ENCODE measurements around the gene CIROP. TPM values are rescaled to one million over a fixed set of nuclear protein-coding genes. Genes with fewer than 3 reads are reported as not detected.

Gene CIROP
- total RNA-seq, 1 experiment from 2014 or later, result 0.11 TPM

DNA sequence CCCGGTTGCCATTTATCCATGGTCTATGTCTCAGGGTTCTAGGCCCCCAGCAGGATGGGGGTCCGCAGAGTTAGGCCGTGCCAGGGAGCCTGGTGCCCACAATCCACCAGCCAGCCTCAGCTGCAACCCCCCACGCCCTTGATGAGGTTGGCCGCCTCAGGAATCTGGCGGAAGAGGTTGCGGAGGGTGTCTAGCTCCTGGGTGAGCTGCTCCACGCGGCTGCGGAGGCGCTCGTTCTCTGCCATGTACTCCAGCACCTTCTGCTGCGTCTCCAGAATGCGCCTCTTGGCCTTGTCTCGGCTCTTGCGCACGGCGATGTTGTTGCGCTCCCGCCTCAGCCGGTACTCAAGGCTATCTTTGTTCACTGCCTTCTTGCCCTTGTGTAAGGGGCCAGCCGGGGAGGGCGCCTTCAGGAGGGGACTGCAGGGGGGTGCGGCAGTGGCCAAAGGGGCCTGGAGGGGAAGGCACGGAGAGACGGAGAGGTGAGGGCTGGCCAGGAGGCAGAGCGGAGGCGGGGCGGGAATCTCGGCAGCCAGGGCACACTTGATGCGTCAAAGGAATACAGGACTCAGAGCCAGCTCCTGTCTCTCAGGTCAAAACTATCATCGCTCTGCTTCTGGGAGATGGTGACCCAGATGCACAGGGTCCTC lies 12.7 kb upstream of the CIROP start (continued):
- TF ChIP-seq, protein P1, sequence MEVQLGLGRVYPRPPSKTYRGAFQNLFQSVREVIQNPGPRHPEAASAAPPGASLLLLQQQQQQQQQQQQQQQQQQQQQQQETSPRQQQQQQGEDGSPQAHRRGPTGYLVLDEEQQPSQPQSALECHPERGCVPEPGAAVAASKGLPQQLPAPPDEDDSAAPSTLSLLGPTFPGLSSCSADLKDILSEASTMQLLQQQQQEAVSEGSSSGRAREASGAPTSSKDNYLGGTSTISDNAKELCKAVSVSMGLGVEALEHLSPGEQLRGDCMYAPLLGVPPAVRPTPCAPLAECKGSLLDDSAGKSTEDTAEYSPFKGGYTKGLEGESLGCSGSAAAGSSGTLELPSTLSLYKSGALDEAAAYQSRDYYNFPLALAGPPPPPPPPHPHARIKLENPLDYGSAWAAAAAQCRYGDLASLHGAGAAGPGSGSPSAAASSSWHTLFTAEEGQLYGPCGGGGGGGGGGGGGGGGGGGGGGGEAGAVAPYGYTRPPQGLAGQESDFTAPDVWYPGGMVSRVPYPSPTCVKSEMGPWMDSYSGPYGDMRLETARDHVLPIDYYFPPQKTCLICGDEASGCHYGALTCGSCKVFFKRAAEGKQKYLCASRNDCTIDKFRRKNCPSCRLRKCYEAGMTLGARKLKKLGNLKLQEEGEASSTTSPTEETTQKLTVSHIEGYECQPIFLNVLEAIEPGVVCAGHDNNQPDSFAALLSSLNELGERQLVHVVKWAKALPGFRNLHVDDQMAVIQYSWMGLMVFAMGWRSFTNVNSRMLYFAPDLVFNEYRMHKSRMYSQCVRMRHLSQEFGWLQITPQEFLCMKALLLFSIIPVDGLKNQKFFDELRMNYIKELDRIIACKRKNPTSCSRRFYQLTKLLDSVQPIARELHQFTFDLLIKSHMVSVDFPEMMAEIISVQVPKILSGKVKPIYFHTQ (CRISPR knock-in tag; IDR thresholded peaks at IDR 0.05), result no peak
- TF ChIP-seq E2F5 (CRISPR knock-in tag; IDR thresholded peaks at IDR 0.05), result no peak

GRCh38 chr14:23115918-23116317 lies 11.1 kb upstream of the CIROP start:
- no peak for DNase-seq (ENCODE audit: low spot score)
- TF ChIP-seq ELF4 (CRISPR knock-in tag; IDR thresholded peaks at IDR 0.05; ENCODE audit: low read depth), result no peak
- TF ChIP-seq NR1H2 (CRISPR knock-in tag; IDR thresholded peaks at IDR 0.05), result no peak
- no peak for TF ChIP-seq FOXP1 (CRISPR knock-in tag; IDR thresholded peaks at IDR 0.05; ENCODE audit: borderline replicate concordance)
- TF ChIP-seq, protein P2, sequence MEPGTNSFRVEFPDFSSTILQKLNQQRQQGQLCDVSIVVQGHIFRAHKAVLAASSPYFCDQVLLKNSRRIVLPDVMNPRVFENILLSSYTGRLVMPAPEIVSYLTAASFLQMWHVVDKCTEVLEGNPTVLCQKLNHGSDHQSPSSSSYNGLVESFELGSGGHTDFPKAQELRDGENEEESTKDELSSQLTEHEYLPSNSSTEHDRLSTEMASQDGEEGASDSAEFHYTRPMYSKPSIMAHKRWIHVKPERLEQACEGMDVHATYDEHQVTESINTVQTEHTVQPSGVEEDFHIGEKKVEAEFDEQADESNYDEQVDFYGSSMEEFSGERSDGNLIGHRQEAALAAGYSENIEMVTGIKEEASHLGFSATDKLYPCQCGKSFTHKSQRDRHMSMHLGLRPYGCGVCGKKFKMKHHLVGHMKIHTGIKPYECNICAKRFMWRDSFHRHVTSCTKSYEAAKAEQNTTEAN (CRISPR knock-in tag; IDR thresholded peaks at IDR 0.05), result no peak
- no peak for TF ChIP-seq IRF2 (CRISPR knock-in tag; IDR thresholded peaks at IDR 0.05; ENCODE audit: borderline replicate concordance, low read depth)
- TF ChIP-seq, protein P3, sequence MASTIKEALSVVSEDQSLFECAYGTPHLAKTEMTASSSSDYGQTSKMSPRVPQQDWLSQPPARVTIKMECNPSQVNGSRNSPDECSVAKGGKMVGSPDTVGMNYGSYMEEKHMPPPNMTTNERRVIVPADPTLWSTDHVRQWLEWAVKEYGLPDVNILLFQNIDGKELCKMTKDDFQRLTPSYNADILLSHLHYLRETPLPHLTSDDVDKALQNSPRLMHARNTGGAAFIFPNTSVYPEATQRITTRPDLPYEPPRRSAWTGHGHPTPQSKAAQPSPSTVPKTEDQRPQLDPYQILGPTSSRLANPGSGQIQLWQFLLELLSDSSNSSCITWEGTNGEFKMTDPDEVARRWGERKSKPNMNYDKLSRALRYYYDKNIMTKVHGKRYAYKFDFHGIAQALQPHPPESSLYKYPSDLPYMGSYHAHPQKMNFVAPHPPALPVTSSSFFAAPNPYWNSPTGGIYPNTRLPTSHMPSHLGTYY (CRISPR knock-in tag; IDR thresholded peaks at IDR 0.05), result no peak
- TF ChIP-seq, protein P4, sequence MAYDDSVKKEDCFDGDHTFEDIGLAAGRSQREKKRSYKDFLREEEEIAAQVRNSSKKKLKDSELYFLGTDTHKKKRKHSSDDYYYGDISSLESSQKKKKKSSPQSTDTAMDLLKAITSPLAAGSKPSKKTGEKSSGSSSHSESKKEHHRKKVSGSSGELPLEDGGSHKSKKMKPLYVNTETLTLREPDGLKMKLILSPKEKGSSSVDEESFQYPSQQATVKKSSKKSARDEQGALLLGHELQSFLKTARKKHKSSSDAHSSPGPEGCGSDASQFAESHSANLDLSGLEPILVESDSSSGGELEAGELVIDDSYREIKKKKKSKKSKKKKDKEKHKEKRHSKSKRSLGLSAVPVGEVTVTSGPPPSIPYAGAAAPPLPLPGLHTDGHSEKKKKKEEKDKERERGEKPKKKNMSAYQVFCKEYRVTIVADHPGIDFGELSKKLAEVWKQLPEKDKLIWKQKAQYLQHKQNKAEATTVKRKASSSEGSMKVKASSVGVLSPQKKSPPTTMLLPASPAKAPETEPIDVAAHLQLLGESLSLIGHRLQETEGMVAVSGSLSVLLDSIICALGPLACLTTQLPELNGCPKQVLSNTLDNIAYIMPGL (CRISPR knock-in tag; IDR thresholded peaks at IDR 0.05), result no peak
- no peak for TF ChIP-seq PRRX2 (CRISPR knock-in tag; IDR thresholded peaks at IDR 0.05)
- TF ChIP-seq CREM (CRISPR knock-in tag; IDR thresholded peaks at IDR 0.05), result no peak
- TF ChIP-seq, protein P5, sequence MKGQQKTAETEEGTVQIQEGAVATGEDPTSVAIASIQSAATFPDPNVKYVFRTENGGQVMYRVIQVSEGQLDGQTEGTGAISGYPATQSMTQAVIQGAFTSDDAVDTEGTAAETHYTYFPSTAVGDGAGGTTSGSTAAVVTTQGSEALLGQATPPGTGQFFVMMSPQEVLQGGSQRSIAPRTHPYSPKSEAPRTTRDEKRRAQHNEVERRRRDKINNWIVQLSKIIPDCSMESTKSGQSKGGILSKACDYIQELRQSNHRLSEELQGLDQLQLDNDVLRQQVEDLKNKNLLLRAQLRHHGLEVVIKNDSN (CRISPR knock-in tag; IDR thresholded peaks at IDR 0.05), result no peak
- TF ChIP-seq, protein P6, sequence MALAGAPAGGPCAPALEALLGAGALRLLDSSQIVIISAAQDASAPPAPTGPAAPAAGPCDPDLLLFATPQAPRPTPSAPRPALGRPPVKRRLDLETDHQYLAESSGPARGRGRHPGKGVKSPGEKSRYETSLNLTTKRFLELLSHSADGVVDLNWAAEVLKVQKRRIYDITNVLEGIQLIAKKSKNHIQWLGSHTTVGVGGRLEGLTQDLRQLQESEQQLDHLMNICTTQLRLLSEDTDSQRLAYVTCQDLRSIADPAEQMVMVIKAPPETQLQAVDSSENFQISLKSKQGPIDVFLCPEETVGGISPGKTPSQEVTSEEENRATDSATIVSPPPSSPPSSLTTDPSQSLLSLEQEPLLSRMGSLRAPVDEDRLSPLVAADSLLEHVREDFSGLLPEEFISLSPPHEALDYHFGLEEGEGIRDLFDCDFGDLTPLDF (CRISPR knock-in tag; IDR thresholded peaks at IDR 0.05), result no peak
- TF ChIP-seq SOX15 (CRISPR knock-in tag; IDR thresholded peaks at IDR 0.05), result no peak
- TF ChIP-seq, protein P7, sequence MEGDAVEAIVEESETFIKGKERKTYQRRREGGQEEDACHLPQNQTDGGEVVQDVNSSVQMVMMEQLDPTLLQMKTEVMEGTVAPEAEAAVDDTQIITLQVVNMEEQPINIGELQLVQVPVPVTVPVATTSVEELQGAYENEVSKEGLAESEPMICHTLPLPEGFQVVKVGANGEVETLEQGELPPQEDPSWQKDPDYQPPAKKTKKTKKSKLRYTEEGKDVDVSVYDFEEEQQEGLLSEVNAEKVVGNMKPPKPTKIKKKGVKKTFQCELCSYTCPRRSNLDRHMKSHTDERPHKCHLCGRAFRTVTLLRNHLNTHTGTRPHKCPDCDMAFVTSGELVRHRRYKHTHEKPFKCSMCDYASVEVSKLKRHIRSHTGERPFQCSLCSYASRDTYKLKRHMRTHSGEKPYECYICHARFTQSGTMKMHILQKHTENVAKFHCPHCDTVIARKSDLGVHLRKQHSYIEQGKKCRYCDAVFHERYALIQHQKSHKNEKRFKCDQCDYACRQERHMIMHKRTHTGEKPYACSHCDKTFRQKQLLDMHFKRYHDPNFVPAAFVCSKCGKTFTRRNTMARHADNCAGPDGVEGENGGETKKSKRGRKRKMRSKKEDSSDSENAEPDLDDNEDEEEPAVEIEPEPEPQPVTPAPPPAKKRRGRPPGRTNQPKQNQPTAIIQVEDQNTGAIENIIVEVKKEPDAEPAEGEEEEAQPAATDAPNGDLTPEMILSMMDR (IDR thresholded peaks at IDR 0.05), result no peak
- TF ChIP-seq E2F5 (CRISPR knock-in tag; IDR thresholded peaks at IDR 0.05), result no peak
- ChIA-PET CTCF (interaction anchor here (1.0 kb wide), 1 partner anchor 47 kb away, joined by 3 read pairs; no protein-coding TSS in a partner anchor), POLR2A (no interaction called here)
- no peak overlapping the region for H3K27ac Mint-ChIP-seq
- H3K27me3 Mint-ChIP-seq (ENCODE audit: low read depth), result peaks cover 22% of the 10 kb centered on the region
- no peaks in the 10 kb centered on the region for H3K9me3 Mint-ChIP-seq
- ATAC-seq, result no peak
- H3K4me3 Mint-ChIP-seq, result no peak overlapping the region
- no peaks in the 10 kb centered on the region for H3K36me3 Mint-ChIP-seq
- H3K4me1 Mint-ChIP-seq, result peaks cover 39% of the 10 kb centered on the region

Data from WTC11 (cell line).